WTC11 (cell line): ENCODE measurements around the gene ARSK. TPM values are rescaled to one million over a fixed set of nuclear protein-coding genes. Genes with fewer than 3 reads are reported as not detected.

Experiments
- ATAC-seq: fragments of 200-7000 bp; cut with Tn5 transposase; 2 replicates; pipeline ENCODE4 v1.10.0; 2021; ENCODE audit warnings: mild to moderate bottlenecking, moderate library complexity
- CTCF ChIA-PET: fragments of 300-600 bp; sonication (Branson Sonifier 250); formaldehyde crosslinking; loops from one replicate; lab custom pipeline; 2021; ENCODE audit warnings: antibody characterized with exemption; lab: Charles Lee
- POLR2A ChIA-PET: fragments of 350-600 bp; sonication (Branson Sonifier 250); formaldehyde crosslinking; loops from one replicate; lab custom pipeline; 2021; ENCODE audit warnings: antibody characterized with exemption; lab: Charles Lee
- DNase-seq: peaks from one replicate; pipeline ENCODE4 v3.0.0; 2021; ENCODE audit warnings: low spot score
- H3K27ac Mint-ChIP-seq: 2 replicates; pipeline ENCODE4 v1.8.0; 2021; ENCODE audit warnings: mixed read lengths
- H3K27me3 Mint-ChIP-seq: 2 replicates; pipeline ENCODE4 v1.8.0; 2021; ENCODE audit warnings: low read depth, mild to moderate bottlenecking, moderate library complexity, mixed read lengths
- H3K36me3 Mint-ChIP-seq: 2 replicates; pipeline ENCODE4 v1.8.0; 2021; ENCODE audit warnings: mixed read lengths
- H3K4me1 Mint-ChIP-seq: 2 replicates; pipeline ENCODE4 v1.8.0; 2022; ENCODE audit warnings: mixed read lengths
- H3K4me3 Mint-ChIP-seq: 2 replicates; pipeline ENCODE4 v1.8.0; 2021; ENCODE audit warnings: mild to moderate bottlenecking, moderate library complexity, mixed read lengths
- H3K9me3 Mint-ChIP-seq: 2 replicates; pipeline ENCODE4 v1.8.0; 2021; ENCODE audit warnings: mixed read lengths
- ATF2 ChIP-seq: sonication (generic); formaldehyde crosslinking; IDR thresholded peaks from 2 replicates; pipeline ENCODE4 v1.8.1; 2022; ENCODE audit warnings: low read depth, missing genetic modification reagents, borderline replicate concordance
- ATF3 ChIP-seq: sonication (generic); formaldehyde crosslinking; conservative IDR thresholded peaks from 2 replicates; pipeline ENCODE4 v1.8.1; 2022; ENCODE audit warnings: mild to moderate bottlenecking, missing genetic modification reagents
- E2F1 ChIP-seq: sonication (generic); formaldehyde crosslinking; IDR thresholded peaks from 2 replicates; pipeline ENCODE4 v1.8.0; 2022; ENCODE audit warnings: mild to moderate bottlenecking, missing genetic modification reagents
- EMX1 ChIP-seq: fragments of 250-450 bp; sonication (Bioruptor Pico); IDR thresholded peaks from 2 replicates; pipeline ENCODE4 v1.8.0; 2021; ENCODE audit warnings: mild to moderate bottlenecking
- FOXJ3 ChIP-seq: sonication (generic); formaldehyde crosslinking; IDR thresholded peaks from 2 replicates; pipeline ENCODE4 v1.9.0; 2021; ENCODE audit warnings: missing genetic modification reagents, mild to moderate bottlenecking, borderline replicate concordance
- GABPB1 ChIP-seq: sonication (generic); formaldehyde crosslinking; IDR thresholded peaks from 2 replicates; pipeline ENCODE4 v1.8.1; 2023; ENCODE audit warnings: mild to moderate bottlenecking, missing genetic modification reagents
- GRHL2 ChIP-seq: fragments of 250-450 bp; sonication (Bioruptor Pico); IDR thresholded peaks from 2 replicates; pipeline ENCODE4 v1.8.0; 2022; ENCODE audit warnings: mild to moderate bottlenecking, moderate library complexity; ENCODE audit not compliant: insufficient replicate concordance, severe bottlenecking
- HMGA2 ChIP-seq: fragments of 250-450 bp; sonication (Bioruptor Pico); IDR thresholded peaks from 2 replicates; pipeline ENCODE4 v1.4.0; 2021; ENCODE audit warnings: mild to moderate bottlenecking, moderate library complexity
- HMGXB4 ChIP-seq: sonication (generic); formaldehyde crosslinking; IDR thresholded peaks from 2 replicates; pipeline ENCODE4 v1.8.1; 2023; ENCODE audit warnings: mild to moderate bottlenecking, moderate library complexity, missing genetic modification reagents
- IRF2 ChIP-seq: sonication (generic); formaldehyde crosslinking; IDR thresholded peaks from 2 replicates; pipeline ENCODE4 v1.8.0; 2022; ENCODE audit warnings: low read depth, missing genetic modification reagents, borderline replicate concordance
- NR2C2 ChIP-seq: sonication (generic); formaldehyde crosslinking; IDR thresholded peaks from 2 replicates; pipeline ENCODE4 v1.8.0; 2022; ENCODE audit warnings: mild to moderate bottlenecking, missing genetic modification reagents
- PRRX2 ChIP-seq: fragments of 250-450 bp; sonication (Bioruptor Pico); IDR thresholded peaks from 2 replicates; pipeline ENCODE4 v1.8.0; 2021; ENCODE audit warnings: mild to moderate bottlenecking
- RELA ChIP-seq: sonication (generic); formaldehyde crosslinking; IDR thresholded peaks from 2 replicates; pipeline ENCODE4 v1.8.1; 2022; ENCODE audit warnings: missing genetic modification reagents, mild to moderate bottlenecking, borderline replicate concordance
- TCF7 ChIP-seq: sonication (generic); formaldehyde crosslinking; IDR thresholded peaks from 2 replicates; pipeline ENCODE4 v1.8.0; 2022; ENCODE audit warnings: mild to moderate bottlenecking, low read depth, missing genetic modification reagents, moderate library complexity
- TP53 ChIP-seq: sonication (generic); formaldehyde crosslinking; IDR thresholded peaks from 2 replicates; pipeline ENCODE4 v1.8.1; 2023; ENCODE audit warnings: mild to moderate bottlenecking, missing genetic modification reagents
- USF2 ChIP-seq: sonication (generic); formaldehyde crosslinking; IDR thresholded peaks from 2 replicates; pipeline ENCODE4 v1.8.1; 2023; ENCODE audit warnings: mild to moderate bottlenecking, missing genetic modification reagents, moderate library complexity
- ZBTB43 ChIP-seq: sonication (generic); formaldehyde crosslinking; IDR thresholded peaks from 2 replicates; pipeline ENCODE4 v1.8.1; 2023; ENCODE audit warnings: mild to moderate bottlenecking, missing genetic modification reagents
- ZMAT4 ChIP-seq: fragments of 250-450 bp; sonication (Bioruptor Pico); IDR thresholded peaks from 2 replicates; pipeline ENCODE4 v1.9.0; 2021; ENCODE audit warnings: mild to moderate bottlenecking
- ZNF138 ChIP-seq: sonication (generic); formaldehyde crosslinking; conservative IDR thresholded peaks from 2 replicates; pipeline ENCODE4 v1.8.1; 2022; ENCODE audit warnings: mild to moderate bottlenecking, moderate library complexity, missing genetic modification reagents
- ZNF532 ChIP-seq: fragments of 250-450 bp; sonication (Bioruptor Pico); IDR thresholded peaks from 2 replicates; pipeline ENCODE4 v1.9.0; 2021; ENCODE audit warnings: mild to moderate bottlenecking, borderline replicate concordance
- total RNA-seq: library from RNA; stranded (reverse); gene quantifications from 3 replicates; pipeline ENCODE4 v1.2.3, GENCODE V29; 2021

Gene ARSK
- total RNA-seq, 1 experiment from 2014 or later, result 15.1 TPM

- H3K4me3 Mint-ChIP-seq, result no peak overlapping the region
- H3K9me3 Mint-ChIP-seq, result no peaks in the 10 kb centered on the region
- DNase-seq, result no peak
- no peaks in the 10 kb centered on the region for H3K27me3 Mint-ChIP-seq
- CTCF ChIA-PET, result no interaction called here
- no peak overlapping the region for H3K27ac Mint-ChIP-seq
- peaks cover 40% of the 10 kb centered on the region for H3K36me3 Mint-ChIP-seq
- peaks cover 26% of the 10 kb centered on the region for H3K4me1 Mint-ChIP-seq
- no peak for ATAC-seq
- POLR2A ChIA-PET, result no interaction called here
- TF ChIP-seq ZNF138 (CRISPR knock-in tag) (no peak), FOXJ3 (CRISPR knock-in tag) (no peak)
Observed at GRCh38 chr5:95528565-95528964, 26.3 kb upstream of the ARSK start.

GRCh38 chr5:95530416-95530815 is 24.5 kb upstream of the ARSK start:
- DNase-seq, result no peak
- TF ChIP-seq E2F1 (CRISPR knock-in tag), result no peak
- TF ChIP-seq IRF2 (CRISPR knock-in tag), result no peak
- TF ChIP-seq ATF2 (CRISPR knock-in tag), result no peak
- no peak for TF ChIP-seq ZNF532 (CRISPR knock-in tag)
- Mint-ChIP-seq H3K27ac (no peak overlapping the region), H3K4me1 (peaks cover 40% of the 10 kb centered on the region), H3K9me3 (no peaks in the 10 kb centered on the region), H3K27me3 (no peaks in the 10 kb centered on the region), H3K4me3 (no peak overlapping the region), H3K36me3 (peaks cover 37% of the 10 kb centered on the region)
- POLR2A ChIA-PET, result no interaction called here
- no peak for ATAC-seq
- CTCF ChIA-PET, result no interaction called here

GRCh38 chr5:95531491-95531890 is 23.4 kb upstream of the ARSK start:
- Mint-ChIP-seq H3K27me3 (no peaks in the 10 kb centered on the region), H3K9me3 (no peaks in the 10 kb centered on the region), H3K27ac (no peak overlapping the region), H3K4me3 (no peak overlapping the region), H3K36me3 (peaks cover 38% of the 10 kb centered on the region), H3K4me1 (peaks cover 40% of the 10 kb centered on the region)
- ChIA-PET POLR2A (no interaction called here), CTCF (no interaction called here)
- no peak for DNase-seq
- no peak for ATAC-seq
- TF ChIP-seq TCF7 (CRISPR knock-in tag) (no peak), NR2C2 (CRISPR knock-in tag) (no peak), EMX1 (CRISPR knock-in tag) (no peak), GABPB1 (no peak), USF2 (CRISPR knock-in tag) (no peak), ZMAT4 (no peak), RELA (CRISPR knock-in tag) (no peak), PRRX2 (no peak), HMGA2 (CRISPR knock-in tag) (no peak), GRHL2 (CRISPR knock-in tag) (no peak), ATF3 (no peak), TP53 (no peak), ZBTB43 (CRISPR knock-in tag) (no peak), HMGXB4 (CRISPR knock-in tag) (no peak)
